Measurements from ENCODE around the gene HEPH.
"Not testable (repeated sequence)": the region's sequence is repeated elsewhere in the genome, so short reads cannot be mapped to it uniquely, and the experiment has no call there.

HEPH gene

GRCh38 chrX:66163849-66164411, at the start of gene HEPH:
Gene HEPH (plus strand): TSS chrX:66164247. CDS start chrX:66170571, 6,324 bp downstream.
- DNase-seq (ENCODE audit: low spot score), result no peak

- not testable (repeated sequence) for DNase-seq (ENCODE audit: low spot score)
Measured at GRCh38 chrX:66118722-66119121, 45.3 kb upstream of the HEPH start.

- DNase-seq (ENCODE audit: low spot score), result not testable (repeated sequence)
Measured at GRCh38 chrX:66121354-66121753, 42.7 kb upstream of the HEPH start.

- no peak for DNase-seq (ENCODE audit: low spot score)
Measured at GRCh38 chrX:66126662-66127061, 37.4 kb upstream of the HEPH start.

GRCh38 chrX:66130469-66130868, 33.6 kb upstream of the HEPH start:
- DNase-seq (ENCODE audit: low spot score), result no peak

GRCh38 chrX:66135284-66135683, 28.8 kb upstream of the HEPH start:
- DNase-seq (ENCODE audit: low spot score), result not testable (repeated sequence)

- no peak for DNase-seq (ENCODE audit: low spot score)
Measured at GRCh38 chrX:66142351-66142750, 21.7 kb upstream of the HEPH start.

GRCh38 chrX:66144258-66144657, 19.8 kb upstream of the HEPH start:
- DNase-seq (ENCODE audit: low spot score), result no peak

- no peak for DNase-seq (ENCODE audit: low spot score)
Measured at GRCh38 chrX:66149519-66149918, 14.5 kb upstream of the HEPH start.

GRCh38 chrX:66150163-66150562, 13.9 kb upstream of the HEPH start:
- no peak for DNase-seq (ENCODE audit: low spot score)

- no peak for DNase-seq (ENCODE audit: low spot score)
Measured at GRCh38 chrX:66162331-66162822, 1.7 kb upstream of the HEPH start.

GRCh38 chrX:66163447-66163846, 600 bp upstream of the HEPH start:
- DNase-seq (ENCODE audit: low spot score), result no peak

GRCh38 chrX:66164470-66164869, 423 bp downstream of the HEPH start:
- DNase-seq (ENCODE audit: low spot score), result no peak

- DNase-seq (ENCODE audit: low spot score), result no peak
Measured at GRCh38 chrX:66164931-66165330, 884 bp downstream of the HEPH start.

- DNase-seq (ENCODE audit: low spot score), result no peak
Measured at GRCh38 chrX:66166671-66167070, 2.6 kb downstream of the HEPH start.

GRCh38 chrX:66167431-66167830, 3.4 kb downstream of the HEPH start:
- no peak for DNase-seq (ENCODE audit: low spot score)

- DNase-seq (ENCODE audit: low spot score), result no peak
Measured at GRCh38 chrX:66176134-66176533, 12.1 kb downstream of the HEPH start.

- DNase-seq (ENCODE audit: low spot score), result no peak
Measured at GRCh38 chrX:66191563-66191962, 27.5 kb downstream of the HEPH start.

- DNase-seq (ENCODE audit: low spot score), result no peak
Measured at GRCh38 chrX:66193821-66194220, 29.8 kb downstream of the HEPH start.

- DNase-seq (ENCODE audit: low spot score), result no peak
Measured at GRCh38 chrX:66200050-66200664, 36.1 kb downstream of the HEPH start.

- no peak for DNase-seq (ENCODE audit: low spot score)
Measured at GRCh38 chrX:66200855-66201795, 37.1 kb downstream of the HEPH start.

GRCh38 chrX:66203114-66203513, 39.1 kb downstream of the HEPH start:
- DNase-seq (ENCODE audit: low spot score), result no peak

- DNase-seq (ENCODE audit: low spot score), result no peak
Measured at GRCh38 chrX:66221856-66222255, 57.8 kb downstream of the HEPH start.

All from CD4-positive, alpha-beta T cell treated with Interleukin-6 at 100 ng/mL for 8 hours (primary cell).